Trophoblast cell (in vitro differentiated cells and primary cell): ENCODE measurements around the gene POP7.

Experiments used
- DNase-seq, 2 donors: peaks; one replicate each; pipeline ENCODE4 v3.0.0-alpha.2; 2016
- H2AFZ ChIP-seq: 2 replicates; pipeline ENCODE4 v1.6.1; 2013; ENCODE audit warnings: low read length, moderate library complexity, mild to moderate bottlenecking; ENCODE audit not compliant: insufficient read depth, poor library complexity
- H2AK5ac ChIP-seq: 2 replicates; pipeline ENCODE4 v1.6.1; 2013; ENCODE audit warnings: mild to moderate bottlenecking, low read length
- H2BK120ac ChIP-seq: 2 replicates; pipeline ENCODE4 v1.6.1; 2013; ENCODE audit warnings: low read length, mild to moderate bottlenecking, moderate library complexity; ENCODE audit not compliant: insufficient read depth, poor library complexity
- H2BK12ac ChIP-seq: 2 replicates; pipeline ENCODE4 v1.6.1; 2013; ENCODE audit warnings: mild to moderate bottlenecking, low read length, moderate library complexity
- H2BK5ac ChIP-seq: 2 replicates; pipeline ENCODE4 v1.6.1; 2013; ENCODE audit warnings: low read length, low read depth, moderate library complexity, mild to moderate bottlenecking; ENCODE audit not compliant: poor library complexity
- H3K14ac ChIP-seq: 2 replicates; pipeline ENCODE4 v1.6.1; 2013; ENCODE audit warnings: mild to moderate bottlenecking, low read length
- H3K18ac ChIP-seq: 2 replicates; pipeline ENCODE4 v1.6.1; 2013; ENCODE audit warnings: mild to moderate bottlenecking, low read length
- H3K23ac ChIP-seq: 2 replicates; pipeline ENCODE4 v1.6.1; 2013; ENCODE audit warnings: low read length
- H3K27ac ChIP-seq: 2 replicates; pipeline ENCODE4 v1.5.1; 2013; ENCODE audit warnings: low read depth, mild to moderate bottlenecking, inconsistent platforms, low read length, moderate library complexity
- H3K27me3 ChIP-seq: 2 replicates; pipeline ENCODE4 v1.6.1; 2013; ENCODE audit warnings: inconsistent platforms, mild to moderate bottlenecking, low read length, moderate library complexity; ENCODE audit not compliant: insufficient read depth
- H3K36me3 ChIP-seq, 2 experiments: 1 replicate in 1 of 2; 2 replicates in 1 of 2; pipeline ENCODE4 v1.6.1; 2013; ENCODE audit warnings: low read length in 2 of 2, mild to moderate bottlenecking in 2 of 2, moderate library complexity in 1 of 2; ENCODE audit not compliant: insufficient read depth in 2 of 2, control insufficient read depth in 1 of 2
- H3K4ac ChIP-seq: 2 replicates; pipeline ENCODE4 v1.6.1; 2013; ENCODE audit warnings: low read depth, mild to moderate bottlenecking, low read length, moderate library complexity
- H3K4me1 ChIP-seq, 2 experiments: 1 replicate in 1 of 2; 2 replicates in 1 of 2; pipeline ENCODE4 v1.6.1; 2013; ENCODE audit warnings: low read length in 2 of 2, mild to moderate bottlenecking in 2 of 2, moderate library complexity in 1 of 2; ENCODE audit not compliant: insufficient read depth in 2 of 2, control insufficient read depth in 1 of 2
- H3K4me2 ChIP-seq: 2 replicates; pipeline ENCODE4 v1.6.1; 2013; ENCODE audit warnings: inconsistent platforms, mild to moderate bottlenecking, low read length, moderate library complexity
- H3K4me3 ChIP-seq: 2 replicates; pipeline ENCODE4 v1.5.1; 2013; ENCODE audit warnings: mild to moderate bottlenecking, low read depth, low read length, inconsistent platforms
- H3K79me1 ChIP-seq: one replicate; pipeline ENCODE4 v1.6.1; 2013; ENCODE audit warnings: low read length
- H3K79me2 ChIP-seq: 2 replicates; pipeline ENCODE4 v1.6.1; 2013; ENCODE audit warnings: low read length, mild to moderate bottlenecking; ENCODE audit not compliant: control insufficient read depth, insufficient read depth, poor library complexity
- H3K9ac ChIP-seq: 2 replicates; pipeline ENCODE4 v1.6.1; 2013; ENCODE audit warnings: mild to moderate bottlenecking, low read length
- H3K9me3 ChIP-seq: 2 replicates; pipeline ENCODE4 v1.6.1; 2013; ENCODE audit warnings: low read depth, mild to moderate bottlenecking, control low read depth, inconsistent platforms, low read length; ENCODE audit not compliant: insufficient read depth
- H4K12ac ChIP-seq: 2 replicates; pipeline ENCODE4 v1.6.1; 2013; ENCODE audit warnings: low read depth, mild to moderate bottlenecking, low read length, moderate library complexity
- H4K8ac ChIP-seq: 2 replicates; pipeline ENCODE4 v1.6.1; 2013; ENCODE audit warnings: low read depth, mild to moderate bottlenecking, low read length, moderate library complexity
- H4K91ac ChIP-seq: one replicate; pipeline ENCODE4 v1.6.1; 2013; ENCODE audit warnings: low read depth, mild to moderate bottlenecking, low read length, moderate library complexity
- WGBS: extraction: QIAGEN DNeasy Blood & Tissue Kit; methylation state at CpG from one replicate; pipeline ENCODE4 v1.1.7; 2013; ENCODE audit warnings: missing lambda C conversion rate; ENCODE audit not compliant: insufficient read length, insufficient coverage; ENCODE audit errors: extremely low coverage; 5-methylcytosine and 5-hydroxymethylcytosine counted together

The POP7 gene

DNA sequence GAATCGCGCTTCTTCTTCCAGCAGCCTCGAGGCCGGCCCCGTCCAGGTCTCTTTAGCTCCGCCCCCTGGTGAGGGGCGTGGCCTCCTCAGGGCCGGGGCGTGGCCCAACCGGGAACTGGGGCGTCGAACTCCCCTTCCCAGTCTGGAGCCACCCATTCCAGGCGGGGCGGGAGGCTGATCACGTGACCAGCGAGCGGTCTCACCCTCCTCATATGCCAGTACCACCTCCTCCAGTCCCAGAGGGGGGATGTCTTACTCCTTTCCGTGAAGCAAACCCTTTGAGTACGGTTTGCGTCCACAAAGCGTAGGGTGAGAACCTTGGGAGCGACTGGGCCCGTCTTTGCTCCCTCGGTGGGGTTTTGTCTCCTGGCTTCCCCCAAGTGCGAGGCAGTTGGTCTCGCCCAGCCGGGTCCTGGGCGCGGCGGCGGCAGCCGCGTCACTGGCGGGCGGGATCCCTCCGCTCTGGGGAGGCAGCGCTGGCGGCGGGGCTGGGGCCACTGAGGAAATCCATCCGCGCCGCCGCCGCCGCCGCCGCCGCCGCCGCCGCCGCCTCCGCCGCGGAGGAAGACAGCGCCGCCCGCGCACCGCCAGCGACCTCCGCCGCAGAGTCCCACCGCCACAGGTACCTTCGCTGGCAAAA, 32.5 kb upstream of the POP7 start, which contains the start of gene GNB2:
GNB2 (plus strand) TSS at position 439 of the 640 bp plus-strand sequence. CDS start 2,526 bp downstream, outside the sequence.
- Histone ChIP-seq H3K27ac (peak within 1 kb of the TSS; percentile 87), H3K4me2 (peak within 1 kb of the TSS; percentile 94), H4K12ac (peak within 1 kb of the TSS; percentile 98), H4K8ac (peak within 1 kb of the TSS; percentile 99), H3K79me1 (peaks cover 17% of the 10 kb centered on the region), H3K36me3 (peaks cover 21 to 22% of the 10 kb centered on the region in 2 experiments), H2AFZ (peak within 1 kb of the TSS; percentile 87), H4K91ac (peak within 1 kb of the TSS; percentile 95), H2BK5ac (peak within 1 kb of the TSS; percentile 97), H2BK12ac (peak within 1 kb of the TSS; percentile 61), H3K9ac (peak within 1 kb of the TSS; percentile 97), H3K4me3 (peak within 1 kb of the TSS; percentile 97), H3K14ac (peak within 1 kb of the TSS; percentile 99), H3K4ac (peak within 1 kb of the TSS; percentile 99), H2BK120ac (peak within 1 kb of the TSS; percentile 92), H3K18ac (peak within 1 kb of the TSS; percentile 99), H3K79me2 (peaks cover 20% of the 10 kb centered on the region), H3K9me3 (no peaks in the 10 kb centered on the region), H3K27me3 (no peaks in the 10 kb centered on the region), H2AK5ac (peak within 1 kb of the TSS; percentile 96), H3K4me1 (peaks cover 0 to 4% of the 10 kb centered on the region in 2 experiments), H3K23ac (no peak within 1 kb of the TSS)
- DNase-seq, result peak; percentile 99
- no CpG with 5 or more reads among the region's 65 CpGs for WGBS

DNA sequence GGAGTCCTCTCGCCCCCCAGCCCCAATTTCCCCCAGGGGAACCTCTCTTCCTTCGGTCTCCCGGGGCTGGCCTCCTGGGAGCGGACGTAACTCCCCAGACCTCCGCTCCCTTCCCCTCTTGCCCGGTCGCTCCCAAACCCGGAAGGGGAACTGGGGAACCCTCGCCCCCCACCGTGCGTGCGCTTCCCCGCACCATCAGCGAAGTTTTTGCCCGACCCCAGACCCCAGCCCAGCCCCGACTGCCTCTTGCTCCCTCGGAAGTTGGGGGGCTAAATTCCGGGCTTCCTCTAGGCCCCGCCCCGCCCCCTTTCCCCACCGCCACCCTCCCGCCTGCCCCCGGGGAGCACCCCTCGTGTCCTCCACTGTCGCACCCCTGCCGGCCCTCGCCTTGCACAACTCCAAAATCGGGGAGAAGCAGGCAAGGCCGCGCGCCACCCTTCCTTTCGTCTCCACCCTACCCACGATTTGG, 31.9 kb upstream of the POP7 start:
- Histone ChIP-seq H3K9ac (peak overlapping the region; percentile 97), H3K4me2 (peak overlapping the region; percentile 94), H4K8ac (peak overlapping the region; percentile 99), H3K18ac (peak overlapping the region; percentile 99), H3K23ac (no peak overlapping the region), H3K4me1 (peaks cover 0 to 4% of the 10 kb centered on the region in 2 experiments), H3K14ac (peak overlapping the region; percentile 99), H3K79me1 (peaks cover 17% of the 10 kb centered on the region), H2BK12ac (peak overlapping the region; percentile 61), H3K79me2 (peaks cover 20% of the 10 kb centered on the region), H3K27ac (peak overlapping the region; percentile 84), H3K27me3 (no peaks in the 10 kb centered on the region), H2AFZ (peak overlapping the region; percentile 87), H3K4me3 (peak overlapping the region; percentile 97), H2AK5ac (peak overlapping the region; percentile 96), H3K4ac (peak overlapping the region; percentile 99), H4K91ac (peak overlapping the region; percentile 95), H2BK120ac (peak overlapping the region; percentile 92), H2BK5ac (peak overlapping the region; percentile 97), H4K12ac (peak overlapping the region; percentile 98), H3K36me3 (peaks cover 26 to 27% of the 10 kb centered on the region in 2 experiments), H3K9me3 (no peaks in the 10 kb centered on the region)
- no CpG with 5 or more reads among the region's 34 CpGs for WGBS
- no peak for DNase-seq

DNA sequence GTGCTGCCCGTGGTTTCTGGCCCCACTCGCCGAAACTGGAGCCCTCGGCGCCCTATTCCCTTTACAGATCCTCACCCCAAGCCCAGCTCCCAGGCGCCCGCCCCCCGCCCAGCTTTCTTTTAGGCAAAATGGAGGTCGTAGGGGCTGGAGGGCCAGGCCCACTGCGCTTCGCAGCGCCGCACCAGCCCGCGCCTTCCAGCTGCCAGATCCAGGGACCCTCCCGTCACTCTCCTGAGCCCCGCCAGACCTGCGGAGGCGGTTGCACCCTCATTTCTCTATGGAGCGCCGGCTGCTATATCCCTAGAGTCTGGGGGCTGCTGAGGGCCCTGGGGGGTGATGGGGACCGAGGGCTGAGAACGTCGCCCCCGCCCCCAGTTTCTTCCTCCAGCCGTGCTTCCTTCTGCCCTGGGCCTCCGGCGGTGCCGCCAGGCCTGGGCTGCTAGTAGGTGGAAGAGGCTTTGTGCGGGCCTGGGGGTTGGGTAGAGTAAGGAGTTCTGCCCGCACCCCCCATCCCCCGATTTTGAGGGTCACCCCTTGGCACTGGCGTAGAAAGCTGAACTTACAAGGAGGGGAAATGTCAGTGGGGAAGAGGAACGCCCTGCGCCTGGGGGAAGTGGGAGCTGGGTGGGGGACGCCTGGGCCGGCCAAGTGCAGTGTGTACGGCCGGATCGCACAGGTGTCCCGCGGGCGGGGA, 31.4 kb upstream of the POP7 start:
- H3K4ac ChIP-seq, result peak overlapping the region; percentile 99
- H2AFZ ChIP-seq, result peak overlapping the region; percentile 23
- no peaks in the 10 kb centered on the region for H3K9me3 ChIP-seq
- no peak overlapping the region for H3K23ac ChIP-seq
- DNase-seq, result peak in 1 of 2 donors; percentile 20
- H4K12ac ChIP-seq, result peak overlapping the region; percentile 58
- H3K14ac ChIP-seq, result peak overlapping the region; percentile 99
- H3K36me3 ChIP-seq, result peaks cover 31 to 33% of the 10 kb centered on the region in 2 experiments
- no CpG with 5 or more reads among the region's 43 CpGs for WGBS
- peak overlapping the region; percentile 94 for H3K4me2 ChIP-seq
- peak overlapping the region; percentile 96 for H2AK5ac ChIP-seq
- H2BK12ac ChIP-seq, result no peak overlapping the region
- H3K4me1 ChIP-seq, result peaks cover 0 to 4% of the 10 kb centered on the region in 2 experiments
- H3K18ac ChIP-seq, result peak overlapping the region; percentile 91
- H3K79me1 ChIP-seq, result peaks cover 17% of the 10 kb centered on the region
- H3K9ac ChIP-seq, result peak overlapping the region; percentile 93
- peak overlapping the region; percentile 86 for H2BK5ac ChIP-seq
- peak overlapping the region; percentile 95 for H4K91ac ChIP-seq
- H3K4me3 ChIP-seq, result peak overlapping the region; percentile 97
- H3K27ac ChIP-seq, result peak overlapping the region; percentile 27
- H4K8ac ChIP-seq, result peak overlapping the region; percentile 90
- peaks cover 20% of the 10 kb centered on the region for H3K79me2 ChIP-seq
- H2BK120ac ChIP-seq, result peak overlapping the region; percentile 84
- no peaks in the 10 kb centered on the region for H3K27me3 ChIP-seq

DNA sequence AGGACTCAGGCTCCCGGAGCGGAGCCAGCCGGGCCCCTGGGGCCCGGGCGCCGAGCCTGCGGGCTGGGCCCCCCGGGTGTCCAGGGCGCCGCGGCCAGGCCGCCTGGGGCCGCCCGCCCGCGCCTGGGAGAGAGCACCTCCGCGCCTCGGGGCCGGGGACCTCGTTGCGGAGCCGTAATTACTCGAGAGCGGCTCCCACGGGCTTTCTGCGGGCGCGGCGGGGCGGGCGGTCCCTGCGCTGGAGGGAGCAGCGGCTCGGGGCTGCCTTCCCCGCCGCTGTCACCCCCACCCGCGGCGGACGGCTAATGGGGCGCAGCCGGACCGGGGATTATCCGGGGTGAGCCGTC, 30.8 kb upstream of the POP7 start:
- Histone ChIP-seq H3K4me3 (peak overlapping the region; percentile 97), H3K36me3 (peaks cover 36 to 37% of the 10 kb centered on the region in 2 experiments), H3K14ac (peak overlapping the region; percentile 99), H3K79me2 (peaks cover 20% of the 10 kb centered on the region), H4K8ac (no peak overlapping the region), H3K9me3 (no peaks in the 10 kb centered on the region), H3K27me3 (no peaks in the 10 kb centered on the region), H2BK120ac (no peak overlapping the region), H3K4ac (peak overlapping the region; percentile 99), H3K4me1 (peaks cover 0 to 4% of the 10 kb centered on the region in 2 experiments), H3K79me1 (peaks cover 17% of the 10 kb centered on the region), H2AFZ (no peak overlapping the region), H4K91ac (peak overlapping the region; percentile 95), H3K4me2 (peak overlapping the region; percentile 94), H3K23ac (no peak overlapping the region), H3K9ac (peak overlapping the region; percentile 93), H4K12ac (no peak overlapping the region), H3K27ac (peak overlapping the region; percentile 27), H2BK5ac (no peak overlapping the region), H2BK12ac (no peak overlapping the region), H2AK5ac (no peak overlapping the region), H3K18ac (no peak overlapping the region)
- peak in 1 of 2 donors; percentile 57 for DNase-seq
- no CpG with 5 or more reads among the region's 46 CpGs for WGBS
